ENCODE data around the gene STK17A.

DNA sequence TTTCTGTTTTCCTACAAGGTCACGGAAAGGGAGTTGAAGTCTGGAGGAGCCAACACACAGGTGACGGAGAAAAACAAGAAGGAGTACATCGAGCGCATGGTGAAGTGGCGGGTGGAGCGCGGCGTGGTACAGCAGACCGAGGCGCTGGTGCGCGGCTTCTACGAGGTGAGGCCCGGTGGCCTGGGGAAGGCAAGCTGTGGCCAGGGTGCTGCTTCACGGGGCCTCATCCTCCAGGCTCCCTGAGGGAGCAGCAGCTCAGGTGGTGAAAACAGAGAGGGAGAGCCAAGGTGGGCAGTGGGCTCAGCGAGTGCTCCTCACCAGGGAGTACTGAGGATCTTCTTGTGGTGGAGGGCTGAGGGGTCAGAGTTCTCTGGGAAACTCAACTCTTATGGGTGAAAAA, 32.5 kb upstream of the STK17A start:
- TF ChIP-seq, protein P1, sequence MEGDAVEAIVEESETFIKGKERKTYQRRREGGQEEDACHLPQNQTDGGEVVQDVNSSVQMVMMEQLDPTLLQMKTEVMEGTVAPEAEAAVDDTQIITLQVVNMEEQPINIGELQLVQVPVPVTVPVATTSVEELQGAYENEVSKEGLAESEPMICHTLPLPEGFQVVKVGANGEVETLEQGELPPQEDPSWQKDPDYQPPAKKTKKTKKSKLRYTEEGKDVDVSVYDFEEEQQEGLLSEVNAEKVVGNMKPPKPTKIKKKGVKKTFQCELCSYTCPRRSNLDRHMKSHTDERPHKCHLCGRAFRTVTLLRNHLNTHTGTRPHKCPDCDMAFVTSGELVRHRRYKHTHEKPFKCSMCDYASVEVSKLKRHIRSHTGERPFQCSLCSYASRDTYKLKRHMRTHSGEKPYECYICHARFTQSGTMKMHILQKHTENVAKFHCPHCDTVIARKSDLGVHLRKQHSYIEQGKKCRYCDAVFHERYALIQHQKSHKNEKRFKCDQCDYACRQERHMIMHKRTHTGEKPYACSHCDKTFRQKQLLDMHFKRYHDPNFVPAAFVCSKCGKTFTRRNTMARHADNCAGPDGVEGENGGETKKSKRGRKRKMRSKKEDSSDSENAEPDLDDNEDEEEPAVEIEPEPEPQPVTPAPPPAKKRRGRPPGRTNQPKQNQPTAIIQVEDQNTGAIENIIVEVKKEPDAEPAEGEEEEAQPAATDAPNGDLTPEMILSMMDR (IDR thresholded peaks at IDR 0.05; ENCODE audit: low read depth, low read length), result no peak
- no peak for TF ChIP-seq POLR2A (IDR thresholded peaks at IDR 0.05; ENCODE audit: extremely low read depth, insufficient read length)

Measured in NB4 (cell line).